Stimulated activated naive CD8-positive, alpha-beta T cell treated with anti-CD3 and anti-CD28 coated beads, Interleukin-15, Interleukin-2, amounts not matched to agents 100 ng/mL and 50 ng/mL, for 24 hours (primary cell): Measurements from ENCODE around the gene ARSI.

ENCODE experiments used
- H3K27ac Mint-ChIP-seq: one replicate; pipeline ENCODE4 v1.8.0; 2021; ENCODE audit warnings: mild to moderate bottlenecking, mixed read lengths
- H3K27me3 Mint-ChIP-seq: one replicate; pipeline ENCODE4 v1.8.0; 2021; ENCODE audit warnings: mixed read lengths
- H3K36me3 Mint-ChIP-seq: one replicate; pipeline ENCODE4 v1.8.0; 2021; ENCODE audit warnings: low read depth, mixed read lengths
- H3K4me1 Mint-ChIP-seq: one replicate; pipeline ENCODE4 v1.8.0; 2021; ENCODE audit warnings: low read depth, mixed read lengths
- H3K4me3 Mint-ChIP-seq: one replicate; pipeline ENCODE4 v1.8.0; 2021; ENCODE audit warnings: mild to moderate bottlenecking, mixed read lengths
- H3K9me3 Mint-ChIP-seq: one replicate; pipeline ENCODE4 v1.8.0; 2021; ENCODE audit warnings: mixed read lengths

The ARSI gene

GRCh38 chr5:150296496-150296895 is 6.2 kb downstream of the ARSI start:
- no peaks in the 10 kb centered on the region for H3K36me3 Mint-ChIP-seq
- no peaks in the 10 kb centered on the region for H3K9me3 Mint-ChIP-seq
- H3K27ac Mint-ChIP-seq = no peak overlapping the region
- H3K27me3 Mint-ChIP-seq = peaks cover 7% of the 10 kb centered on the region
- H3K4me3 Mint-ChIP-seq = no peak overlapping the region
- no peaks in the 10 kb centered on the region for H3K4me1 Mint-ChIP-seq

GRCh38 chr5:150295741-150296486 is 6.8 kb downstream of the ARSI start:
- H3K36me3 Mint-ChIP-seq = no peaks in the 10 kb centered on the region
- H3K4me1 Mint-ChIP-seq = no peaks in the 10 kb centered on the region
- H3K4me3 Mint-ChIP-seq = no peak overlapping the region
- no peak overlapping the region for H3K27ac Mint-ChIP-seq
- peaks cover 4% of the 10 kb centered on the region for H3K27me3 Mint-ChIP-seq
- no peaks in the 10 kb centered on the region for H3K9me3 Mint-ChIP-seq

- H3K36me3 Mint-ChIP-seq = no peaks in the 10 kb centered on the region
- no peaks in the 10 kb centered on the region for H3K4me1 Mint-ChIP-seq
- no peaks in the 10 kb centered on the region for H3K9me3 Mint-ChIP-seq
- H3K27me3 Mint-ChIP-seq = no peaks in the 10 kb centered on the region
- no peak overlapping the region for H3K4me3 Mint-ChIP-seq
- H3K27ac Mint-ChIP-seq = no peak overlapping the region
Measured at GRCh38 chr5:150295172-150295634, 7.5 kb downstream of the ARSI start.

GRCh38 chr5:150294551-150295071 is 8.1 kb downstream of the ARSI start:
- H3K27ac Mint-ChIP-seq = no peak overlapping the region
- no peaks in the 10 kb centered on the region for H3K36me3 Mint-ChIP-seq
- no peaks in the 10 kb centered on the region for H3K9me3 Mint-ChIP-seq
- no peaks in the 10 kb centered on the region for H3K4me1 Mint-ChIP-seq
- no peaks in the 10 kb centered on the region for H3K27me3 Mint-ChIP-seq
- H3K4me3 Mint-ChIP-seq = no peak overlapping the region

GRCh38 chr5:150293091-150293941 is 9.4 kb downstream of the ARSI start:
- H3K4me3 Mint-ChIP-seq = no peak overlapping the region
- no peak overlapping the region for H3K27ac Mint-ChIP-seq
- H3K27me3 Mint-ChIP-seq = no peaks in the 10 kb centered on the region
- H3K4me1 Mint-ChIP-seq = no peaks in the 10 kb centered on the region
- H3K36me3 Mint-ChIP-seq = no peaks in the 10 kb centered on the region
- H3K9me3 Mint-ChIP-seq = no peaks in the 10 kb centered on the region

- Mint-ChIP-seq H3K4me1 (no peaks in the 10 kb centered on the region), H3K4me3 (no peak overlapping the region), H3K27me3 (no peaks in the 10 kb centered on the region), H3K36me3 (no peaks in the 10 kb centered on the region), H3K9me3 (no peaks in the 10 kb centered on the region), H3K27ac (no peak overlapping the region)
Measured at GRCh38 chr5:150291388-150292385, 11.0 kb downstream of the ARSI start.

GRCh38 chr5:150289551-150290390 is 12.9 kb downstream of the ARSI start, which contains the start of gene CAMK2A:
Gene CAMK2A, minus strand, starts transcription at chr5:150289773. Its CDS starts 148 bp downstream, at chr5:150289625.
- Mint-ChIP-seq H3K4me1 (no peaks in the 10 kb centered on the region), H3K4me3 (no peak within 1 kb of the TSS), H3K36me3 (no peaks in the 10 kb centered on the region), H3K27me3 (no peaks in the 10 kb centered on the region), H3K27ac (no peak within 1 kb of the TSS), H3K9me3 (no peaks in the 10 kb centered on the region)

- Mint-ChIP-seq H3K4me1 (no peaks in the 10 kb centered on the region), H3K9me3 (no peaks in the 10 kb centered on the region), H3K36me3 (no peaks in the 10 kb centered on the region), H3K4me3 (no peak overlapping the region), H3K27me3 (no peaks in the 10 kb centered on the region), H3K27ac (no peak overlapping the region)
Measured at GRCh38 chr5:150288791-150289190, 13.9 kb downstream of the ARSI start.

GRCh38 chr5:150288361-150288760 is 14.3 kb downstream of the ARSI start:
- no peaks in the 10 kb centered on the region for H3K4me1 Mint-ChIP-seq
- no peaks in the 10 kb centered on the region for H3K9me3 Mint-ChIP-seq
- no peaks in the 10 kb centered on the region for H3K36me3 Mint-ChIP-seq

GRCh38 chr5:150286820-150287219 is 15.9 kb downstream of the ARSI start:
- Mint-ChIP-seq H3K4me1 (no peaks in the 10 kb centered on the region), H3K27me3 (no peaks in the 10 kb centered on the region), H3K4me3 (no peak overlapping the region), H3K36me3 (no peaks in the 10 kb centered on the region), H3K27ac (no peak overlapping the region), H3K9me3 (no peaks in the 10 kb centered on the region)

More at GRCh38 chr5:150288361-150288760, 14.3 kb downstream of the ARSI start:
- H3K27me3 Mint-ChIP-seq = no peaks in the 10 kb centered on the region
- no peak overlapping the region for H3K4me3 Mint-ChIP-seq
- no peak overlapping the region for H3K27ac Mint-ChIP-seq

GRCh38 chr5:150285114-150285513 is 17.6 kb downstream of the ARSI start:
- Mint-ChIP-seq H3K27me3 (no peaks in the 10 kb centered on the region), H3K36me3 (no peaks in the 10 kb centered on the region), H3K4me3 (no peak overlapping the region), H3K4me1 (no peaks in the 10 kb centered on the region), H3K27ac (no peak overlapping the region), H3K9me3 (no peaks in the 10 kb centered on the region)

GRCh38 chr5:150284311-150284710 is 18.4 kb downstream of the ARSI start:
- Mint-ChIP-seq H3K27ac (no peak overlapping the region), H3K4me3 (no peak overlapping the region), H3K4me1 (no peaks in the 10 kb centered on the region), H3K27me3 (no peaks in the 10 kb centered on the region), H3K9me3 (no peaks in the 10 kb centered on the region), H3K36me3 (no peaks in the 10 kb centered on the region)

- Mint-ChIP-seq H3K9me3 (no peaks in the 10 kb centered on the region), H3K27ac (no peak overlapping the region), H3K4me1 (no peaks in the 10 kb centered on the region), H3K27me3 (no peaks in the 10 kb centered on the region), H3K36me3 (no peaks in the 10 kb centered on the region), H3K4me3 (no peak overlapping the region)
Measured at GRCh38 chr5:150283904-150284303, 18.8 kb downstream of the ARSI start.
